Parathyroid adenoma (tissue), 2 donors: ENCODE results near the gene IKZF5.

Experiments used
- H2AFZ ChIP-seq: fragments of 300-600 bp; sonication (generic); one replicate; pipeline ENCODE4 v1.7.0; 2017; ENCODE audit warnings: antibody characterized with exemption, mild to moderate bottlenecking
- H3K27ac ChIP-seq: fragments of 300-600 bp; sonication (generic); one replicate; pipeline ENCODE4 v1.7.0; 2017
- H3K27me3 ChIP-seq: fragments of 300-600 bp; sonication (generic); one replicate; pipeline ENCODE4 v1.7.0; 2017; ENCODE audit warnings: low read length; ENCODE audit not compliant: control insufficient read depth, insufficient read depth
- H3K36me3 ChIP-seq: fragments of 300-600 bp; sonication (generic); one replicate; pipeline ENCODE4 v1.7.0; 2017; ENCODE audit warnings: low read length; ENCODE audit not compliant: control insufficient read depth, insufficient read depth
- H3K4me1 ChIP-seq: fragments of 300-600 bp; sonication (generic); one replicate; pipeline ENCODE4 v1.7.0; 2017; ENCODE audit warnings: control low read depth
- H3K4me2 ChIP-seq: fragments of 300-600 bp; sonication (generic); one replicate; pipeline ENCODE4 v1.7.0; 2017; ENCODE audit warnings: low read length
- H3K4me3 ChIP-seq: fragments of 300-600 bp; sonication (generic); one replicate; pipeline ENCODE4 v1.7.0; 2017; ENCODE audit warnings: low read depth, low read length
- H3K79me2 ChIP-seq: fragments of 300-600 bp; sonication (generic); one replicate; pipeline ENCODE4 v1.7.0; 2017; ENCODE audit warnings: control low read depth
- H3K9ac ChIP-seq: fragments of 300-600 bp; sonication (generic); one replicate; pipeline ENCODE4 v1.7.0; 2017; ENCODE audit warnings: mild to moderate bottlenecking
- H3K9me3 ChIP-seq: fragments of 300-600 bp; sonication (generic); one replicate; pipeline ENCODE4 v1.7.0; 2017; ENCODE audit warnings: low read length; ENCODE audit not compliant: control insufficient read depth
- TF ChIP-seq, protein P1 (sequence below): fragments of 300-600 bp; sonication (generic); IDR thresholded peaks from one replicate; pipeline ENCODE4 v1.7.0; 2017; ENCODE audit warnings: antibody characterized with exemption, mild to moderate bottlenecking
- donor health status: primary hyperparathyroidism.

The IKZF5 gene

DNA sequence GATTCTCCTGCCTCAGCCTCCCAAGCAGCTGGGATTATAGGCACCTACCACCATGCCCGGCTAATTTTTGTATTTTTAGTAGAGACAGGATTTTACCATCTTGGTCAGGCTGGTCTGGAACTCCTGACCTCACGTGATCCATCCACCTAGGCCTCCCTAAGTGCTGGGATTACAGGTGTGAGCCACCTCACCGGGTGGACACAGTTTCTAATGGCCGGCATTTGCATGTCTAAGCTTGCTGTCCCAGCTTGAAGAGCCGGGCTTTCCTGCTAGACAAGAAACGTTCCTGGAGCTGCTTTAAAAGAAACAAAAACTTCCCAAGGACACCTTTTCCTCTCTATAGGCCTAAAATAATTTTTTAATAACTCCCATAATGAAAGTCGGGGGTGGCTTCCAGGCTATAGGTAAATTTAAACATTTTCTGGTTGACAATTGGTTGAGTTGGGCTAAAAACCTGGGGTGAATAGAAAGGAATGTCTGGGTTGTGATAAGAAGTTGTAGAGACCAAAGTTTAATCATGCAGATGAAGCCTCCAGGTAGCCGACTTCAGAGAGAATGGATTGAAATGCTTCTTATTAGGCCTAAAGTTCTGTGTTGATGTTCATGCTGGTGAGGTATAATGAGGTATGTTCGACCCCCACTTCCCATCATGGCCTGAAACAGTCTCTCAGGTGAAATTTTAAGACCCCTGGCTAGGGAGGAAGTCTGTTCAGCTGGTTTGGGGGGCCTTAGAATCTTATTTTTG, 9.0 kb upstream of the IKZF5 start:
- Histone ChIP-seq H2AFZ (no peak overlapping the region), H3K9ac (no peak overlapping the region), H3K4me2 (no peak overlapping the region), H3K9me3 (no peaks in the 10 kb centered on the region), H3K4me3 (no peak overlapping the region), H3K4me1 (no peaks in the 10 kb centered on the region), H3K79me2 (peaks cover 13% of the 10 kb centered on the region), H3K27me3 (no peaks in the 10 kb centered on the region), H3K27ac (no peak overlapping the region), H3K36me3 (no peaks in the 10 kb centered on the region)
- TF ChIP-seq, protein P1, sequence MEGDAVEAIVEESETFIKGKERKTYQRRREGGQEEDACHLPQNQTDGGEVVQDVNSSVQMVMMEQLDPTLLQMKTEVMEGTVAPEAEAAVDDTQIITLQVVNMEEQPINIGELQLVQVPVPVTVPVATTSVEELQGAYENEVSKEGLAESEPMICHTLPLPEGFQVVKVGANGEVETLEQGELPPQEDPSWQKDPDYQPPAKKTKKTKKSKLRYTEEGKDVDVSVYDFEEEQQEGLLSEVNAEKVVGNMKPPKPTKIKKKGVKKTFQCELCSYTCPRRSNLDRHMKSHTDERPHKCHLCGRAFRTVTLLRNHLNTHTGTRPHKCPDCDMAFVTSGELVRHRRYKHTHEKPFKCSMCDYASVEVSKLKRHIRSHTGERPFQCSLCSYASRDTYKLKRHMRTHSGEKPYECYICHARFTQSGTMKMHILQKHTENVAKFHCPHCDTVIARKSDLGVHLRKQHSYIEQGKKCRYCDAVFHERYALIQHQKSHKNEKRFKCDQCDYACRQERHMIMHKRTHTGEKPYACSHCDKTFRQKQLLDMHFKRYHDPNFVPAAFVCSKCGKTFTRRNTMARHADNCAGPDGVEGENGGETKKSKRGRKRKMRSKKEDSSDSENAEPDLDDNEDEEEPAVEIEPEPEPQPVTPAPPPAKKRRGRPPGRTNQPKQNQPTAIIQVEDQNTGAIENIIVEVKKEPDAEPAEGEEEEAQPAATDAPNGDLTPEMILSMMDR: no peak

DNA sequence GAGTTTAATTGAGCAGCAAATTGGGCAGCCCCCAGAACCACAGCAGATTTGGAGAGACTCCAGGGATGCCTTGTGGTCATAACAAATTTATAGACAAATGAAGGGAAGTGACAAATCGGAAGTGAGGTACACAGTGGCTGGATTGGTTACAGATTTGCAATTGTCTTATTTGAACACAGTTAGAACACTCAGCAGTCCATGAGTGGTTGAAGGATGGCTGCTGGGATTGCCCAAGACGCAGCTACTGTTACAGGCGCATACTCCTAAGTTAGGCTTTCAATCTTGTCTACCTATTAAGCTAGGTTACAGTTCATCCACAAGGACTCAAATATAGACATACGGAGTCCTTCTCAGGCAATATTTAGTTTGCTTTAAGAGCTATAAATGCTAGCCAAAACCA, 7.6 kb upstream of the IKZF5 start:
- no peaks in the 10 kb centered on the region for H3K36me3 ChIP-seq

DNA sequence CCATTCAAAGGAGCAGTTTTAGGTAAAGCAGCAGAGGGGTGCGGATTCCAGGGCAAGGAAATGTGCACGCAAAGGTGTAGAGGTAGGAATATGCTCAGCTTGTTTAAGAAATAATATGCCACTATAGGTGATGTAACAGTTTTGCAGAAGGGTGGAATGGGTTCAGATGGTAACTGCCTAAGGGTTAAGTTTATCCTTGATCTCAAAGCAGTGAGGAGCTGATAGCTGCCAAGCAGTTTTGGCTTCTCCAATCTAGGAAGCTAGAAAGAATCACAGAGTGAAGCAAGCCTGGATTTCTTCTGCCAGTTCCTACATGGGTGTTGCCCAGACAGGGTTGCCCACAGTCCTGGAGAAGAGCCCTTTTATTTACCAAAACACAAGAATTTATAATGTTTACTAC, 6.2 kb upstream of the IKZF5 start:
- Histone ChIP-seq H3K4me1 (no peaks in the 10 kb centered on the region), H3K4me2 (no peak overlapping the region), H3K4me3 (no peak overlapping the region), H3K79me2 (peaks cover 33% of the 10 kb centered on the region), H2AFZ (no peak overlapping the region), H3K27me3 (no peaks in the 10 kb centered on the region), H3K27ac (no peak overlapping the region), H3K9me3 (no peaks in the 10 kb centered on the region), H3K9ac (no peak overlapping the region), H3K36me3 (no peaks in the 10 kb centered on the region)
- TF ChIP-seq, protein P1: no peak

More for the DNA sequence above, 7.6 kb upstream of the IKZF5 start:
- Histone ChIP-seq H3K79me2 (peaks cover 22% of the 10 kb centered on the region), H3K9ac (no peak overlapping the region), H3K27ac (no peak overlapping the region), H3K27me3 (no peaks in the 10 kb centered on the region), H3K4me2 (no peak overlapping the region), H2AFZ (no peak overlapping the region), H3K4me1 (no peaks in the 10 kb centered on the region), H3K9me3 (no peaks in the 10 kb centered on the region), H3K4me3 (no peak overlapping the region)
- TF ChIP-seq, protein P1: no peak

DNA sequence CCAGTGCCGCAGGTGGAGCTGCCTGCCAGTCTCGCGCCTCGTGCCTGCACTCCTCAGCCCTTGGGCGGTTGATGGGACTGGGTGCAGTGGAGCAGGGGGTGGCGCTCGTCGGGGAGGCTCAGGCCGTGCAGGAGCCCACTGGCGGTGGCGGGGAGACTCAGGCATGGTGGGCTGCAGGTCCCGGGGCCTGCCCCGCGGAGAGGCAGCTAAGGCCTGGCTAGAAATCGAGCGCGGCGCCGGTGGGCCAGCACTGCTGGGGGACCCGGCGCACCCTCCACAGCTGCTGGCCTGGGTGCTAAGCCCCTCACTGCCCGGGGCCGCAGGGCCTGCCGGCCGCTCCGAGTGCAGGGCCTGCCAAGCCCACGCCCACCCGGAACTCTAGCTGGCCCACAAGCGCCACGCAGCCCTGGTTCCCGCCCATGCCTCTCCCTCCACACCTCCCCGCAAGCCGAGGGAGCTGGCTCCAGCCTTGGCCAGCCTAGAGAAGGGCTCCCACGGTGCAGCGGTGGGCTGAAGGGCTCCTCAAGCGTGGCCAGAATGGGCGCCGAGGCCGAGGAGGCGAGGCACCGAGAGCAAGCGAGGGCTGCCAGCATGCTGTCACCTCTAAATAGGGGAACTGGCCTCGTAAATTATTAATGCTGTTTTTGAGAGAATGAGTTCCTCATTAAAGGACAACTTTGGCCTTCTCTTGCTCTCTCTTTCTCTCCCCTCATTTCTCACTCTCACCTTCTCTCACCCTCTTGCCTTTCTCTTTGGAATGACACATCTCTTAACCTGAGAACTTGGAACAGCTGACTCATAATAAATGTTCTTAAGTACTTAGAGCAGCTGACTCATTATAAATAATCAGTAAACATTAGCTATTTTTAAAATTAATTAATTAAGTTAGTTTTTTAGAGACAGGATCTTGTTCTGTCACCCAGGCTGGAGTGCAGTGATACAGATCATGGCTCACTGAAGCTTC, 5.1 kb upstream of the IKZF5 start:
- Histone ChIP-seq H3K27me3 (no peaks in the 10 kb centered on the region), H3K4me1 (no peaks in the 10 kb centered on the region), H3K36me3 (no peaks in the 10 kb centered on the region), H3K4me2 (no peak overlapping the region), H3K9ac (no peak overlapping the region), H3K27ac (no peak overlapping the region), H3K4me3 (no peak overlapping the region), H3K9me3 (no peaks in the 10 kb centered on the region), H3K79me2 (peaks cover 37% of the 10 kb centered on the region), H2AFZ (no peak overlapping the region)
- TF ChIP-seq, protein P1: no peak
